ACC112 (cell line): Measurements from ENCODE around the gene TMEM178A.

ENCODE experiments used
- H2AFZ ChIP-seq: fragments of 200-600 bp; sonication (generic); one replicate; pipeline ENCODE4 v1.6.0; 2017; ENCODE audit warnings: antibody characterized with exemption, low read length; ENCODE audit not compliant: unreplicated experiment
- H3K27ac ChIP-seq: fragments of 200-600 bp; sonication (generic); 2 replicates; pipeline ENCODE4 v1.5.1; 2014; ENCODE audit warnings: low read depth, mild to moderate bottlenecking, antibody characterized with exemption, low read length, moderate library complexity
- H3K27me3 ChIP-seq: fragments of 200-600 bp; sonication (generic); 2 replicates; pipeline ENCODE4 v1.6.1; 2014; ENCODE audit warnings: mild to moderate bottlenecking, antibody characterized with exemption, low read length, moderate library complexity, mixed read lengths; ENCODE audit not compliant: insufficient read depth
- H3K36me3 ChIP-seq: fragments of 200-600 bp; sonication (generic); 2 replicates; pipeline ENCODE4 v1.6.1; 2016; ENCODE audit warnings: mild to moderate bottlenecking, antibody characterized with exemption, low read length, moderate library complexity, mixed read lengths; ENCODE audit not compliant: insufficient read depth
- H3K4me1 ChIP-seq: fragments of 200-600 bp; sonication (generic); one replicate; pipeline ENCODE4 v1.6.1; 2016; ENCODE audit warnings: low read length, mixed read lengths; ENCODE audit not compliant: insufficient read depth, unreplicated experiment, control insufficient read depth
- H3K4me3 ChIP-seq: fragments of 200-600 bp; sonication (generic); 2 replicates; pipeline ENCODE4 v1.5.1; 2014; ENCODE audit warnings: mild to moderate bottlenecking, low read depth, low read length
- H3K79me2 ChIP-seq: fragments of 200-600 bp; sonication (generic); one replicate; pipeline ENCODE4 v1.6.0; 2016; ENCODE audit warnings: low read length; ENCODE audit not compliant: control insufficient read depth, unreplicated experiment, insufficient read depth

TMEM178A gene

GRCh38 chr2:39631256-39631655 lies 34.5 kb upstream of the TMEM178A start:
- H2AFZ ChIP-seq = peak overlapping the region; percentile 39
- peaks cover 10% of the 10 kb centered on the region for H3K4me1 ChIP-seq

GRCh38 chr2:39631718-39632117 lies 34.0 kb upstream of the TMEM178A start:
- H3K79me2 ChIP-seq = no peaks in the 10 kb centered on the region
- H3K4me1 ChIP-seq = peaks cover 10% of the 10 kb centered on the region
- H2AFZ ChIP-seq = peak overlapping the region; percentile 39
- peak overlapping the region; percentile 57 for H3K27ac ChIP-seq
- no peak overlapping the region for H3K4me3 ChIP-seq
- no peaks in the 10 kb centered on the region for H3K36me3 ChIP-seq
- H3K27me3 ChIP-seq = no peaks in the 10 kb centered on the region

More at GRCh38 chr2:39631256-39631655, 34.5 kb upstream of the TMEM178A start:
- no peaks in the 10 kb centered on the region for H3K27me3 ChIP-seq
- no peaks in the 10 kb centered on the region for H3K79me2 ChIP-seq
- H3K4me3 ChIP-seq = no peak overlapping the region
- no peaks in the 10 kb centered on the region for H3K36me3 ChIP-seq
- H3K27ac ChIP-seq = peak overlapping the region; percentile 57; the same call in 1 of the 2 replicates

- Histone ChIP-seq H3K27me3 (no peaks in the 10 kb centered on the region), H3K79me2 (no peaks in the 10 kb centered on the region), H3K4me3 (no peak overlapping the region), H3K27ac (no peak overlapping the region), H2AFZ (no peak overlapping the region), H3K36me3 (no peaks in the 10 kb centered on the region), H3K4me1 (peaks cover 10% of the 10 kb centered on the region)
Observed at GRCh38 chr2:39632876-39633275, 32.8 kb upstream of the TMEM178A start.

- Histone ChIP-seq H3K27ac (no peak overlapping the region), H3K4me3 (no peak overlapping the region), H3K4me1 (peaks cover 10% of the 10 kb centered on the region)
Observed at GRCh38 chr2:39636306-39636705, 29.4 kb upstream of the TMEM178A start.

GRCh38 chr2:39638581-39638980 lies 27.1 kb upstream of the TMEM178A start:
- H3K36me3 ChIP-seq = no peaks in the 10 kb centered on the region
- H3K4me3 ChIP-seq = no peak overlapping the region
- no peaks in the 10 kb centered on the region for H3K79me2 ChIP-seq
- no peaks in the 10 kb centered on the region for H3K27me3 ChIP-seq
- no peak overlapping the region for H2AFZ ChIP-seq
- H3K27ac ChIP-seq = no peak overlapping the region
- peaks cover 11% of the 10 kb centered on the region for H3K4me1 ChIP-seq

More at GRCh38 chr2:39636306-39636705, 29.4 kb upstream of the TMEM178A start:
- H3K36me3 ChIP-seq = no peaks in the 10 kb centered on the region
- no peak overlapping the region for H2AFZ ChIP-seq
- no peaks in the 10 kb centered on the region for H3K27me3 ChIP-seq
- no peaks in the 10 kb centered on the region for H3K79me2 ChIP-seq

GRCh38 chr2:39640107-39640506 lies 25.6 kb upstream of the TMEM178A start:
- Histone ChIP-seq H3K27me3 (no peaks in the 10 kb centered on the region), H2AFZ (no peak overlapping the region), H3K79me2 (no peaks in the 10 kb centered on the region), H3K4me1 (peaks cover 11% of the 10 kb centered on the region), H3K27ac (no peak overlapping the region), H3K4me3 (no peak overlapping the region), H3K36me3 (no peaks in the 10 kb centered on the region)

- peaks cover 11% of the 10 kb centered on the region for H3K4me1 ChIP-seq
- H2AFZ ChIP-seq = no peak overlapping the region
- H3K27ac ChIP-seq = no peak overlapping the region
- H3K79me2 ChIP-seq = no peaks in the 10 kb centered on the region
- no peak overlapping the region for H3K4me3 ChIP-seq
- H3K27me3 ChIP-seq = no peaks in the 10 kb centered on the region
- H3K36me3 ChIP-seq = no peaks in the 10 kb centered on the region
Observed at GRCh38 chr2:39640681-39641080, 25.0 kb upstream of the TMEM178A start.

GRCh38 chr2:39641635-39642034 lies 24.1 kb upstream of the TMEM178A start:
- Histone ChIP-seq H3K36me3 (no peaks in the 10 kb centered on the region), H3K27ac (no peak overlapping the region), H3K79me2 (no peaks in the 10 kb centered on the region), H2AFZ (no peak overlapping the region), H3K4me3 (no peak overlapping the region), H3K4me1 (peaks cover 11% of the 10 kb centered on the region), H3K27me3 (no peaks in the 10 kb centered on the region)

- Histone ChIP-seq H2AFZ (no peak overlapping the region), H3K4me3 (no peak overlapping the region), H3K4me1 (peaks cover 11% of the 10 kb centered on the region)
Observed at GRCh38 chr2:39642051-39642718, 23.5 kb upstream of the TMEM178A start.

GRCh38 chr2:39645826-39646225 lies 19.9 kb upstream of the TMEM178A start:
- no peaks in the 10 kb centered on the region for H3K79me2 ChIP-seq
- H3K27ac ChIP-seq = no peak overlapping the region
- H3K27me3 ChIP-seq = no peaks in the 10 kb centered on the region
- no peak overlapping the region for H2AFZ ChIP-seq
- peaks cover 11% of the 10 kb centered on the region for H3K4me1 ChIP-seq
- no peaks in the 10 kb centered on the region for H3K36me3 ChIP-seq
- no peak overlapping the region for H3K4me3 ChIP-seq

More at GRCh38 chr2:39642051-39642718, 23.5 kb upstream of the TMEM178A start:
- Histone ChIP-seq H3K27ac (no peak overlapping the region), H3K79me2 (no peaks in the 10 kb centered on the region), H3K36me3 (no peaks in the 10 kb centered on the region), H3K27me3 (no peaks in the 10 kb centered on the region)

- H3K4me1 ChIP-seq = peaks cover 11% of the 10 kb centered on the region
- no peak overlapping the region for H3K27ac ChIP-seq
- H3K27me3 ChIP-seq = no peaks in the 10 kb centered on the region
- no peaks in the 10 kb centered on the region for H3K36me3 ChIP-seq
- H2AFZ ChIP-seq = no peak overlapping the region
- no peak overlapping the region for H3K4me3 ChIP-seq
- no peaks in the 10 kb centered on the region for H3K79me2 ChIP-seq
Observed at GRCh38 chr2:39646267-39646666, 19.4 kb upstream of the TMEM178A start.
